SU-DHL-6 (cell line): ENCODE data around the gene VCAN.

Source experiments
- H2AFZ ChIP-seq: fragments of 200-600 bp; sonication (generic); 2 replicates; pipeline ENCODE4 v1.6.1; 2014; ENCODE audit warnings: low read depth, mild to moderate bottlenecking, moderate library complexity, mixed read lengths, antibody characterized with exemption, low read length; ENCODE audit not compliant: severe bottlenecking
- H3F3A ChIP-seq: fragments of 200-600 bp; shearing (Covaris generic); 2 replicates; pipeline ENCODE4 v1.6.0; 2016; ENCODE audit warnings: antibody characterized with exemption, mild to moderate bottlenecking; ENCODE audit not compliant: insufficient read depth
- H3K27ac ChIP-seq: fragments of 200-600 bp; sonication (generic); 2 replicates; pipeline ENCODE4 v1.5.1; 2016; ENCODE audit warnings: low read depth, mild to moderate bottlenecking, low read length, moderate library complexity, mixed read lengths
- H3K27me3 ChIP-seq: fragments of 200-600 bp; sonication (generic), shearing (Covaris generic); 2 replicates; pipeline ENCODE4 v1.6.0; 2014; ENCODE audit warnings: mild to moderate bottlenecking, low read length
- H3K36me3 ChIP-seq: fragments of 200-600 bp; sonication (generic); 2 replicates; pipeline ENCODE4 v1.6.1; 2014; ENCODE audit warnings: mild to moderate bottlenecking, low read length, mixed read lengths
- H3K4me2 ChIP-seq: fragments of 300-600, 200-600 bp; shearing (Covaris generic), sonication (generic); 2 replicates; pipeline ENCODE4 v1.6.0; 2014; ENCODE audit warnings: low read length, low read depth, mild to moderate bottlenecking; ENCODE audit not compliant: poor library complexity, severe bottlenecking
- H3K4me3 ChIP-seq: fragments of 200-600 bp; sonication (generic); 2 replicates; pipeline ENCODE4 v1.5.1; 2014; ENCODE audit warnings: antibody characterized with exemption, low read length, mild to moderate bottlenecking, mixed read lengths; ENCODE audit not compliant: insufficient read depth, poor library complexity, severe bottlenecking
- H3K79me2 ChIP-seq: fragments of 200-600 bp; sonication (generic); 2 replicates; pipeline ENCODE4 v1.6.1; 2014; ENCODE audit warnings: mild to moderate bottlenecking, low read length, moderate library complexity; ENCODE audit not compliant: insufficient read depth
- H3K9ac ChIP-seq: fragments of 200-600 bp; sonication (generic); 2 replicates; pipeline ENCODE4 v1.7.0; 2014; ENCODE audit warnings: mild to moderate bottlenecking, low read length
- H3K9me2 ChIP-seq: fragments of 200-600 bp; sonication (generic); replicated peaks from 2 replicates; pipeline ENCODE4 v1.6.1; 2014; ENCODE audit warnings: low read length; ENCODE audit not compliant: insufficient read depth
- H3K9me3 ChIP-seq: fragments of 200-600 bp; sonication (generic); 2 replicates; pipeline ENCODE4 v1.6.1; 2014; ENCODE audit warnings: low read length, mixed read lengths; ENCODE audit not compliant: insufficient read depth
- H4K20me1 ChIP-seq: fragments of 200-600 bp; sonication (generic); 2 replicates; pipeline ENCODE4 v1.6.1; 2014; ENCODE audit warnings: low read depth, mild to moderate bottlenecking, antibody characterized with exemption, low read length, moderate library complexity, mixed read lengths
- EZH2phosphoT487 ChIP-seq: fragments of 200-600 bp; sonication (generic), shearing (Covaris generic); conservative IDR thresholded peaks from 2 replicates; pipeline ENCODE4 v1.6.1; 2018; ENCODE audit warnings: mild to moderate bottlenecking, antibody characterized with exemption, low read length, moderate library complexity, mixed read lengths
- TF ChIP-seq, protein P1 (sequence below): fragments of 200-600 bp; sonication (generic); IDR thresholded peaks from one replicate; pipeline ENCODE4 v1.5.1; 2017; ENCODE audit warnings: antibody characterized with exemption, mild to moderate bottlenecking, low read length, moderate library complexity; ENCODE audit not compliant: insufficient read depth, poor library complexity, severe bottlenecking

VCAN gene

DNA sequence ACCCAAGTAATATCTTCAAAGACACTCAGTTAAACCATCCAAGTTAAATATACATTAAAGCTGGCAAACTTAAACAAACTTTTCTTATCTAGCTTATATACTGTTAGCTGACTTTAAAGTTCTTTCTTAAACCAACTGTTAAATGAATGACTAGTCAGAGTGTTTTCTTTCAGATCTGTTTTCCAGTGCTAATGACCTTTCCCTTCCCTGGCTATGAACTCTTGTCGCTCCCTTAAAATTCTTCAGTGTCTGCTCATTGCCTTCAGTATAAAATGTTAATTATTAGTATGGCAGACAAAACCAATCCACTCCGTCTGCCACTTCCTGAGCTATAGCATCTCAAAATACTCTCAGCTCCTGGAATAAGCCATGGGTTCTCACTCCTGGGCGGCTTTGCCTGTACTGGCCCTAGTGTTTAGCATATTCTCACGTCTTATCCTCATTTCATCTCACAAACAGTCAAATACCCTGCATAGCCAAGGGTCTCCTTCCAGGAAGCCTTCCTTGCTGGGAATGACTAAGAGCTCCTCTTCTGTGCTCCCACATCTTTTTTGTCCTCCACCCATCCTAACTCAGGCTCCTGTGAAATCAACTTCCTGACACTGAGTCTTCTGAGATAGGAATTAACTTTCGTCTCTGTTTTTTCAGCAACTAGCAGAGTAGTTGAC is 87.7 kb downstream of the VCAN start:
- Histone ChIP-seq H4K20me1 (no peaks in the 10 kb centered on the region), H3K36me3 (no peaks in the 10 kb centered on the region), H3K27ac (no peak overlapping the region), H3K79me2 (no peaks in the 10 kb centered on the region), H2AFZ (no peak overlapping the region), H3K27me3 (no peaks in the 10 kb centered on the region), H3K4me2 (no peak overlapping the region), H3F3A (no peaks in the 10 kb centered on the region), H3K4me3 (no peak overlapping the region), H3K9ac (no peak overlapping the region), H3K9me3 (no peaks in the 10 kb centered on the region), H3K9me2 (no peaks in the 10 kb centered on the region)
- TF ChIP-seq, protein P1, sequence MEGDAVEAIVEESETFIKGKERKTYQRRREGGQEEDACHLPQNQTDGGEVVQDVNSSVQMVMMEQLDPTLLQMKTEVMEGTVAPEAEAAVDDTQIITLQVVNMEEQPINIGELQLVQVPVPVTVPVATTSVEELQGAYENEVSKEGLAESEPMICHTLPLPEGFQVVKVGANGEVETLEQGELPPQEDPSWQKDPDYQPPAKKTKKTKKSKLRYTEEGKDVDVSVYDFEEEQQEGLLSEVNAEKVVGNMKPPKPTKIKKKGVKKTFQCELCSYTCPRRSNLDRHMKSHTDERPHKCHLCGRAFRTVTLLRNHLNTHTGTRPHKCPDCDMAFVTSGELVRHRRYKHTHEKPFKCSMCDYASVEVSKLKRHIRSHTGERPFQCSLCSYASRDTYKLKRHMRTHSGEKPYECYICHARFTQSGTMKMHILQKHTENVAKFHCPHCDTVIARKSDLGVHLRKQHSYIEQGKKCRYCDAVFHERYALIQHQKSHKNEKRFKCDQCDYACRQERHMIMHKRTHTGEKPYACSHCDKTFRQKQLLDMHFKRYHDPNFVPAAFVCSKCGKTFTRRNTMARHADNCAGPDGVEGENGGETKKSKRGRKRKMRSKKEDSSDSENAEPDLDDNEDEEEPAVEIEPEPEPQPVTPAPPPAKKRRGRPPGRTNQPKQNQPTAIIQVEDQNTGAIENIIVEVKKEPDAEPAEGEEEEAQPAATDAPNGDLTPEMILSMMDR, result no peak
- no peak for TF ChIP-seq EZH2phosphoT487

DNA sequence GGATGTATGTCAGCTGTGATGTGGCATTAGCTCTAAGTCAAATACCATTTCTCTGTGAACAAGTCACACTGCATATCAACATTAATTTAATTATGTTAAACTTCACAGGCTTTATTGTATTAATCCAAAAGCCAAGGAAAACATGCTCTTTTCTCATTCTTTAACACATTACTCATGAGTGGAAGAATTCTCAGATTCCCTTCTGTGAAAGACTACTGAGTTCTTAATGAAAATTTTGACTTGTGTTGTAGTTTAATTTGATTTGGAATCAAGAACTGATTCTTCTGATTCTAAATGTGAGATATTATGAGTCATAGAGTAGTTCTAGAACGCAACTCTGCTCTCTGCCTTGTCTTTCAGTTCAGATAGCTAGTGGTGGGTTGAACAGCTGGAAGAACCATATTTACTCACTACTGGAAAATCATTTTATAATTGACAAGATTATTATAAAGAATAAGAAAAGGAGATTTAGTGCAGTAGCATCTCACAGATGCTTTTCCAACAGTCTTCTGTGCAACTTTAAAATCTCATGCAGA is 90.6 kb downstream of the VCAN start:
- Histone ChIP-seq H4K20me1 (no peaks in the 10 kb centered on the region), H3K9ac (no peak overlapping the region), H2AFZ (no peak overlapping the region), H3K27me3 (no peaks in the 10 kb centered on the region), H3K4me2 (no peak overlapping the region), H3K9me3 (no peaks in the 10 kb centered on the region), H3K4me3 (no peak overlapping the region), H3K79me2 (no peaks in the 10 kb centered on the region), H3K36me3 (no peaks in the 10 kb centered on the region), H3K9me2 (no peaks in the 10 kb centered on the region), H3F3A (no peaks in the 10 kb centered on the region), H3K27ac (no peak overlapping the region)
- TF ChIP-seq, protein P1, result no peak
- TF ChIP-seq EZH2phosphoT487, result no peak

DNA sequence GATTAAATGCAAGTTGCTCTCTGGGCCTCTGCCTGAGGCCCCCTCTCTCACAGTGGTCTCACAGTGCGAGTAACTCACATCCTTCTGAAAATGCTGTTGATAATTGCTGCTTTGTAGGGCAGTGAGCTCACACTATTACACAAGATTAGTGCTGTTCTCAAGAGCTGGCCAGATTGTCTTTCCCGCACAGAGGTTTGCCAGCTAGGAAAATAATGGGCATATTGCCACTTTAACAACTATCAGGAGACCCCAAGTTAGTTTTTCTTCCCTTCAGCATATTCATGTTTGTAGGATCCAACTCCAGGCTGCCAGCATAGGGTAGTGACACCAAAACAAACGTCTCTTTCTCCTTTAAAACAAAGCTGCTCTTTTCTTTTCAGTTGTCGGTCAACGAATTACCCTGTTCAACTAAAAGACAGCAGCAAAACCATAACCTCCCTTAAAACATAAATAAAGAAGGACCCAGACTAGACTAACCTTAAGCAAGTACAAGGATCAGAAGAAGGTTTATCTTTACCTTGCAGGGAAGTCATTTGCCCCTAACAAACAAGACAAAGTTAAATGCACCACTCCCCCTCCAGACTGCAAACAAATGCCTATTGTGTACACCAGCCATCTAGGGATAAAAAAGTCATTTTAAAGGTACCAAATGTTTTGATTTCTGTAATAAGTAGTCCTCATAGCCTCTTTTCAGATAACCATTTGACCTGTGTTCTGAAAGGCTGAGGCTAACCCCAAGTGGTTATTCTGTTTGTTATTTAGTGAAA is 91.4 kb downstream of the VCAN start:
- no peaks in the 10 kb centered on the region for H3K9me3 ChIP-seq
- no peaks in the 10 kb centered on the region for H4K20me1 ChIP-seq
- no peaks in the 10 kb centered on the region for H3K9me2 ChIP-seq
- H3K27ac ChIP-seq, result no peak overlapping the region
- no peak overlapping the region for H3K9ac ChIP-seq
- TF ChIP-seq, protein P1, result no peak
- no peak for TF ChIP-seq EZH2phosphoT487
- H3K36me3 ChIP-seq, result no peaks in the 10 kb centered on the region
- no peak overlapping the region for H3K4me3 ChIP-seq
- no peak overlapping the region for H2AFZ ChIP-seq
- H3F3A ChIP-seq, result no peaks in the 10 kb centered on the region
- no peak overlapping the region for H3K4me2 ChIP-seq
- no peaks in the 10 kb centered on the region for H3K79me2 ChIP-seq
- H3K27me3 ChIP-seq, result no peaks in the 10 kb centered on the region
